ENCODE results near the gene OR14J1. TPM values are rescaled to one million over a fixed set of nuclear protein-coding genes. Genes with fewer than 3 reads are reported as not detected.

Gene OR14J1
- polyA plus RNA-seq, 3 donors = not detected

DNA sequence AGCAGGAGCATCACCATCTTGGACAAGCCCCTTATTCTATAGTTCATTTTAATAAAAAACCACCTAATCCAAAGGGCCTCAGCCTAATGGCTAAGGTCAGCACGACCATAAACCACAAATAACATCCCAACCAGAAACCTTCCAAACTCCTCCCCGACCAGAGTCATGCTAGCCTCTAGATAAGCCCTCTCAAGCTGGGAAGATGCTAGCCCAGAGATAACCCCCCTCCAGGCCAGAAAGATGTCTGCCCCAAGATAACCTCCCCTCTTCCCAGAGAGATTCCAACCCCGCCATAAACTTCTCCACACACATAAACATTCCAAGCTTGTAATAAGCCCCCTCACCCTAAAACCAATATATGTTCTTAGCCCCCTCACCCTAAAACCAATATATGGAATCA lies 38.5 kb upstream of the OR14J1 start:
- H3K9me3 Mint-ChIP-seq = peaks cover 0 to 9% (median 6%) of the 10 kb centered on the region in 7 donors
- Histone ChIP-seq H3K79me2 (ENCODE audit: insufficient read depth, low read length) (no peaks in the 10 kb centered on the region), H3K27me3 (ENCODE audit: control insufficient read depth in 2 of 2, insufficient read depth in 2 of 2, low read length in 2 of 2) (no peaks in the 10 kb centered on the region), H3K4me3 (replicated peaks in 1 of 3; ENCODE audit: low read depth in 2 of 3, low read length in 3 of 3) (no peak overlapping the region), H4K20me1 (ENCODE audit: insufficient read depth, low read length) (no peaks in the 10 kb centered on the region), H3K9ac (ENCODE audit: insufficient read depth, low read length, poor library complexity, severe bottlenecking) (no peak overlapping the region), H3K4me2 (replicated peaks; ENCODE audit: extremely low read depth, low read length, poor library complexity, severe bottlenecking) (no peak overlapping the region), H3K27ac (ENCODE audit: low read depth in 1 of 2, low read length in 2 of 2) (no peak overlapping the region), H3K36me3 (replicated peaks in 1 of 2; ENCODE audit: control insufficient read depth in 1 of 2, insufficient read depth in 2 of 2, low read length in 2 of 2) (no peaks in the 10 kb centered on the region), H3K9me3 (replicated peaks in 1 of 2; ENCODE audit: control insufficient read depth in 1 of 2, insufficient read depth in 1 of 2, low read length in 2 of 2) (peaks cover 4 to 5% of the 10 kb centered on the region in 2 donors), H2AFZ (ENCODE audit: insufficient read depth, low read depth, low read length, poor library complexity, severe bottlenecking) (no peak overlapping the region), H3K4me1 (ENCODE audit: control insufficient read depth in 1 of 2, insufficient read depth in 2 of 2, low read length in 2 of 2) (no peaks in the 10 kb centered on the region)
- no peak overlapping the region for H3K4me3 Mint-ChIP-seq
- intact Hi-C loops (cut with micrococcal nuclease) = no loop called here
- WGBS (ENCODE audit: insufficient coverage) = 80% methylated on average over 1 of the region's 3 CpGs
- DNase-seq = no peak
- no peaks in the 10 kb centered on the region for H3K4me1 Mint-ChIP-seq
- H3K27me3 Mint-ChIP-seq (ENCODE audit: low read depth in 3 of 3) = peaks cover 0 to 5% (median 3%) of the 10 kb centered on the region in 3 donors
- no peak overlapping the region for H3K27ac Mint-ChIP-seq
- TF ChIP-seq, protein P1, sequence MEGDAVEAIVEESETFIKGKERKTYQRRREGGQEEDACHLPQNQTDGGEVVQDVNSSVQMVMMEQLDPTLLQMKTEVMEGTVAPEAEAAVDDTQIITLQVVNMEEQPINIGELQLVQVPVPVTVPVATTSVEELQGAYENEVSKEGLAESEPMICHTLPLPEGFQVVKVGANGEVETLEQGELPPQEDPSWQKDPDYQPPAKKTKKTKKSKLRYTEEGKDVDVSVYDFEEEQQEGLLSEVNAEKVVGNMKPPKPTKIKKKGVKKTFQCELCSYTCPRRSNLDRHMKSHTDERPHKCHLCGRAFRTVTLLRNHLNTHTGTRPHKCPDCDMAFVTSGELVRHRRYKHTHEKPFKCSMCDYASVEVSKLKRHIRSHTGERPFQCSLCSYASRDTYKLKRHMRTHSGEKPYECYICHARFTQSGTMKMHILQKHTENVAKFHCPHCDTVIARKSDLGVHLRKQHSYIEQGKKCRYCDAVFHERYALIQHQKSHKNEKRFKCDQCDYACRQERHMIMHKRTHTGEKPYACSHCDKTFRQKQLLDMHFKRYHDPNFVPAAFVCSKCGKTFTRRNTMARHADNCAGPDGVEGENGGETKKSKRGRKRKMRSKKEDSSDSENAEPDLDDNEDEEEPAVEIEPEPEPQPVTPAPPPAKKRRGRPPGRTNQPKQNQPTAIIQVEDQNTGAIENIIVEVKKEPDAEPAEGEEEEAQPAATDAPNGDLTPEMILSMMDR (IDR thresholded peaks at IDR 0.05) = no peak
- H3K36me3 Mint-ChIP-seq = no peaks in the 10 kb centered on the region

DNA sequence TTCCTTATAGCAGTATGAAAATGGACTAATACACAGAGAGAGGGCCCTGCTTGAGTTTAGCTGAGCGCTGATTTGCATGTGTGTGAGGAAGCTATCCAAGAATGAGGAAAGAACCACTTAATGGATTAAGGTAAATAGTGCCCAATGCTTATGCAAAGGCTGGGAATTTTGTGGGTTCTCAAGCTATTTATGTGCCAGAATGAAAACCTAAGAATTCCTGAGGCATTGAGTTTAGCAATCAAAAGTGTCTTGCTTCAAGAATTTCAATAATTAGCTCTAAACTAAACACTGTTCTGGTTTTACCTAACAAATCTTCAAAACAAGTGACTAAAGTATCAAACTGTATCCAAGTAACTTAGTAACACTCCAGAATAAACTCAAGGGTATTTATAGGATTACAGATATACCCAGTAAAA lies 7.0 kb upstream of the OR14J1 start:
- Mint-ChIP-seq H3K27ac (no peak overlapping the region), H3K27me3 (ENCODE audit: low read depth in 3 of 3) (peaks cover 0 to 4% (median under 1%) of the 10 kb centered on the region in 3 donors), H3K36me3 (no peaks in the 10 kb centered on the region), H3K9me3 (peaks cover 1 to 6% (median 2%) of the 10 kb centered on the region in 7 donors), H3K4me1 (no peaks in the 10 kb centered on the region), H3K4me3 (no peak overlapping the region)
- TF ChIP-seq, protein P1 (IDR thresholded peaks at IDR 0.05) = no peak
- Histone ChIP-seq H3K9me3 (replicated peaks in 1 of 2; ENCODE audit: control insufficient read depth in 1 of 2, insufficient read depth in 1 of 2, low read length in 2 of 2) (peaks cover 0 to 10% of the 10 kb centered on the region in 2 donors), H3K79me2 (ENCODE audit: insufficient read depth, low read length) (no peaks in the 10 kb centered on the region), H3K4me2 (replicated peaks; ENCODE audit: extremely low read depth, low read length, poor library complexity, severe bottlenecking) (no peak overlapping the region), H3K27ac (ENCODE audit: low read depth in 1 of 2, low read length in 2 of 2) (no peak overlapping the region), H3K36me3 (replicated peaks in 1 of 2; ENCODE audit: control insufficient read depth in 1 of 2, insufficient read depth in 2 of 2, low read length in 2 of 2) (no peaks in the 10 kb centered on the region), H2AFZ (ENCODE audit: insufficient read depth, low read depth, low read length, poor library complexity, severe bottlenecking) (no peak overlapping the region), H3K27me3 (ENCODE audit: control insufficient read depth in 2 of 2, insufficient read depth in 2 of 2, low read length in 2 of 2) (no peaks in the 10 kb centered on the region), H3K4me1 (ENCODE audit: control insufficient read depth in 1 of 2, insufficient read depth in 2 of 2, low read length in 2 of 2) (no peaks in the 10 kb centered on the region), H3K4me3 (replicated peaks in 1 of 3; ENCODE audit: low read depth in 2 of 3, low read length in 3 of 3) (no peak overlapping the region), H3K9ac (ENCODE audit: insufficient read depth, low read length, poor library complexity, severe bottlenecking) (no peak overlapping the region), H4K20me1 (ENCODE audit: insufficient read depth, low read length) (no peaks in the 10 kb centered on the region)
- no peak for DNase-seq
- 80% methylated on average over 1 of the region's 1 CpG for WGBS (ENCODE audit: insufficient coverage)
- intact Hi-C loops (cut with micrococcal nuclease) = no loop called here
